Keratinocyte (primary cell): ENCODE measurements around the gene PACC1.

ENCODE experiments used
- CTCF ChIP-seq, 3 experiments: IDR thresholded peaks in 1 of 3; conservative IDR thresholded peaks in 1 of 3; optimal IDR thresholded peaks in 1 of 3; 2 replicates in 2 of 3; 3 replicates in 1 of 3; pipeline versions ENCODE3 to v1.5.1; 2011; ENCODE audit warnings: low read length in 3 of 3, mild to moderate bottlenecking in 3 of 3, moderate library complexity in 2 of 3, control low read depth in 1 of 3, inconsistent platforms in 1 of 3; ENCODE audit not compliant: insufficient read depth in 2 of 3; ENCODE audit errors: extremely low read depth in 1 of 3
- EZH2 ChIP-seq: IDR thresholded peaks from one replicate; pipeline ENCODE4 v1.6.1; 2012; ENCODE audit warnings: inconsistent platforms, mild to moderate bottlenecking, low read length, moderate library complexity

GRCh38 chr1:212386029-212386428 is 28.7 kb downstream of the PACC1 start:
- TF ChIP-seq CTCF (optimal IDR thresholded peaks at IDR 0.05 in 1 of 3, IDR thresholded peaks at IDR 0.05 in 1 of 3, conservative IDR thresholded peaks at IDR 0.05 in 1 of 3; ENCODE audit: extremely low read depth in 1 of 3, insufficient read depth in 2 of 3, low read length in 3 of 3) (no peak), EZH2 (no peak)
